HCT116 (cell line): ENCODE measurements around the gene SLC22A23. TPM values are rescaled to one million over a fixed set of nuclear protein-coding genes. Genes with fewer than 3 reads are reported as not detected.

Experiments used
- ATAC-seq: fragments of 200-7000 bp; cut with Tn5 transposase; 2 replicates; pipeline ENCODE4 v1.9.1; 2020; ENCODE audit warnings: mild to moderate bottlenecking, moderate library complexity
- BruUV-seq: library from RNA; stranded (reverse); fragments of 400-500 nt; replicated peaks from 2 replicates; lab custom pipeline; 2021; lab: Mats Ljungman, UMichigan
- CTCF ChIA-PET: fragments of 300-600 bp; sonication (Branson Sonifier 250); formaldehyde crosslinking; loops from one replicate; lab custom pipeline; 2021; ENCODE audit warnings: antibody characterized with exemption; lab: Charles Lee
- POLR2A ChIA-PET: fragments of 300-600, 350-600 bp; sonication (Branson Sonifier 250); formaldehyde crosslinking; loops from one replicate; lab custom pipeline; 2021; ENCODE audit warnings: antibody characterized with exemption; lab: Charles Lee
- RAD21 ChIA-PET, 2 experiments: fragments of 300-600 bp; sonication (Branson Sonifier 250); formaldehyde crosslinking; loops; one replicate each; lab custom pipeline; 2023; ENCODE audit warnings: low total read pairs in 2 of 2; ENCODE audit not compliant: uncharacterized antibody in 2 of 2, unreplicated experiment in 2 of 2, low non-redundant PET in 1 of 2; lab: Charles Lee
- DNase-seq: peaks from one replicate; pipeline ENCODE4 v3.0.0-alpha.2; 2010; ENCODE audit warnings: low read depth, low spot score
- H2AFZ ChIP-seq: fragments of 200-600 bp; shearing (Covaris generic), sonication (generic); 2 replicates; pipeline ENCODE4 v1.6.1; 2017; ENCODE audit warnings: low read depth, mixed run types, mixed read lengths, antibody characterized with exemption, low read length; ENCODE audit not compliant: poor library complexity, severe bottlenecking
- H3K27ac ChIP-seq: 2 replicates; pipeline ENCODE4 v1.5.1; 2012; ENCODE audit warnings: low read depth, low read length
- H3K27me3 ChIP-seq: fragments of 200-600 bp; sonication (generic); 2 replicates; pipeline ENCODE4 v1.6.1; 2016; ENCODE audit warnings: mixed run types, low read length, mixed read lengths; ENCODE audit not compliant: insufficient read depth
- H3K36me3 ChIP-seq, 2 experiments: fragments of 200-500 bp in 1 of 2; fragments of 200-600 bp in 1 of 2; sonication (Bioruptor generic) in 1 of 2; sonication (generic) in 1 of 2; 2 replicates each; pipeline versions ENCODE4 v1.5.1 to v1.6.1; 2014 to 2016; ENCODE audit warnings: low read length in 2 of 2, inconsistent platforms in 1 of 2, mixed read lengths in 1 of 2, mixed run types in 1 of 2; ENCODE audit not compliant: insufficient read depth in 2 of 2, control insufficient read depth in 1 of 2
- H3K4me1 ChIP-seq, 2 experiments: fragments of 200-600 bp in 1 of 2; sonication (generic) in 1 of 2; 2 replicates each; pipeline versions ENCODE4 v1.5.1 to v1.6.1; 2012 to 2017; ENCODE audit warnings: low read length in 2 of 2, inconsistent platforms in 1 of 2, mild to moderate bottlenecking in 1 of 2, mixed read lengths in 1 of 2, mixed run types in 1 of 2, moderate library complexity in 1 of 2; ENCODE audit not compliant: insufficient read depth in 2 of 2, control insufficient read depth in 1 of 2
- H3K4me2 ChIP-seq: fragments of 200-600 bp; sonication (generic); 2 replicates; pipeline ENCODE4 v1.6.1; 2017; ENCODE audit warnings: mixed run types, low read length, mixed read lengths
- H3K4me3 ChIP-seq, 2 experiments: fragments of 200-600 bp in 1 of 2; sonication (generic) in 1 of 2; replicated peaks in 1 of 2; 2 replicates each; pipeline ENCODE4 v1.5.1; 2011 to 2016; ENCODE audit warnings: low read length in 2 of 2, control low read depth in 1 of 2, low read depth in 1 of 2, mild to moderate bottlenecking in 1 of 2, mixed read lengths in 1 of 2, mixed run types in 1 of 2
- H3K79me2 ChIP-seq: fragments of 200-600 bp; sonication (generic); 2 replicates; pipeline ENCODE4 v1.6.1; 2017; ENCODE audit warnings: mild to moderate bottlenecking, mixed run types, low read length, moderate library complexity, mixed read lengths; ENCODE audit not compliant: insufficient read depth
- H3K9ac ChIP-seq: fragments of 200-600 bp; sonication (generic); 2 replicates; pipeline ENCODE4 v1.6.1; 2016; ENCODE audit warnings: low read length, mixed read lengths
- H3K9me2 ChIP-seq: fragments of 200-600 bp; sonication (generic), shearing (Covaris generic); 2 replicates; pipeline ENCODE4 v1.6.1; 2017; ENCODE audit warnings: mixed run types, mild to moderate bottlenecking, moderate library complexity; ENCODE audit not compliant: insufficient read depth
- H3K9me3 ChIP-seq, 2 experiments: fragments of 200-500 bp in 1 of 2; fragments of 200-600 bp in 1 of 2; sonication (Bioruptor generic) in 1 of 2; sonication (generic) in 1 of 2; 2 replicates each; pipeline ENCODE4 v1.6.1; 2014 to 2017; ENCODE audit warnings: low read length in 2 of 2, mixed read lengths in 2 of 2, inconsistent platforms in 1 of 2, low read depth in 1 of 2, mild to moderate bottlenecking in 1 of 2, mixed run types in 1 of 2, moderate library complexity in 1 of 2; ENCODE audit not compliant: control insufficient read depth in 1 of 2, insufficient read depth in 1 of 2
- H4K20me1 ChIP-seq: fragments of 200-600 bp; sonication (generic), shearing (Covaris generic); 2 replicates; pipeline ENCODE4 v1.6.1; 2017; ENCODE audit warnings: mixed run types, mild to moderate bottlenecking, moderate library complexity; ENCODE audit not compliant: insufficient read depth
- CBX3 ChIP-seq: IDR thresholded peaks from 2 replicates; pipeline ENCODE4 v1.6.1; 2012; ENCODE audit warnings: low read depth
- EGR1 ChIP-seq: IDR thresholded peaks from 2 replicates; pipeline ENCODE4 v1.6.1; 2012; ENCODE audit warnings: low read depth
- ELF1 ChIP-seq: IDR thresholded peaks from 2 replicates; pipeline ENCODE4 v1.6.1; 2012; ENCODE audit warnings: low read depth, borderline replicate concordance
- EZH2 ChIP-seq: fragments of 200-600 bp; sonication (generic); IDR thresholded peaks from 2 replicates; pipeline ENCODE4 v1.6.1; 2017; ENCODE audit warnings: antibody characterized with exemption, mixed run types
- EZH2phosphoT487 ChIP-seq: fragments of 200-600 bp; IDR thresholded peaks from 2 replicates; pipeline ENCODE4 v1.6.1; 2018; ENCODE audit warnings: antibody characterized with exemption, borderline replicate concordance
- FOSL1 ChIP-seq: IDR thresholded peaks from 2 replicates; pipeline ENCODE4 v1.6.1; 2012; ENCODE audit warnings: low read depth
- JUND ChIP-seq: IDR thresholded peaks from 2 replicates; pipeline ENCODE4 v1.6.1; 2012
- POLR2A ChIP-seq: IDR thresholded peaks from 2 replicates; pipeline ENCODE4 v1.7.0; 2011; ENCODE audit warnings: borderline replicate concordance; ENCODE audit not compliant: insufficient read depth, insufficient read length; ENCODE audit errors: extremely low read depth
- POLR2AphosphoS5 ChIP-seq: IDR thresholded peaks from 2 replicates; pipeline ENCODE4 v1.6.1; 2011; ENCODE audit warnings: mild to moderate bottlenecking, low read depth, low read length, moderate library complexity
- RAD21 ChIP-seq: IDR thresholded peaks from 2 replicates; pipeline ENCODE4 v1.6.1; 2012; ENCODE audit warnings: low read depth, mild to moderate bottlenecking
- SIN3A ChIP-seq: IDR thresholded peaks from 2 replicates; pipeline ENCODE4 v1.6.1; 2012; ENCODE audit warnings: low read depth
- ZBTB33 ChIP-seq: IDR thresholded peaks from 2 replicates; pipeline ENCODE4 v1.6.1; 2011; ENCODE audit warnings: mild to moderate bottlenecking, low read length, moderate library complexity; ENCODE audit not compliant: insufficient replicate concordance; ENCODE audit errors: extremely low read depth
- ZNF274 ChIP-seq: fragments of 200-500 bp; sonication (Bioruptor generic); IDR thresholded peaks from 2 replicates; pipeline ENCODE4 v1.6.1; 2014; ENCODE audit warnings: mild to moderate bottlenecking, low read depth, low read length, inconsistent platforms
- intact Hi-C: fragments of 100-400 bp; cut with micrococcal nuclease; formaldehyde crosslinking; loops from 2 replicates; pipeline ENCODE4 v1.10.0; 2022
- total RNA-seq: library from RNA; stranded (reverse); gene quantifications from one replicate; pipeline ENCODE4 v1.2.1, GENCODE V29; 2021; ENCODE audit not compliant: unreplicated experiment
- TF ChIP-seq, protein P1 (sequence below): IDR thresholded peaks from 2 replicates; pipeline ENCODE4 v1.6.1; 2012
- TF ChIP-seq, protein P2 (sequence below): IDR thresholded peaks from 2 replicates; pipeline ENCODE4 v1.6.1; 2012; ENCODE audit warnings: low read depth

SLC22A23 gene
- total RNA-seq, 1 experiment from 2014 or later = 11.5 TPM

DNA sequence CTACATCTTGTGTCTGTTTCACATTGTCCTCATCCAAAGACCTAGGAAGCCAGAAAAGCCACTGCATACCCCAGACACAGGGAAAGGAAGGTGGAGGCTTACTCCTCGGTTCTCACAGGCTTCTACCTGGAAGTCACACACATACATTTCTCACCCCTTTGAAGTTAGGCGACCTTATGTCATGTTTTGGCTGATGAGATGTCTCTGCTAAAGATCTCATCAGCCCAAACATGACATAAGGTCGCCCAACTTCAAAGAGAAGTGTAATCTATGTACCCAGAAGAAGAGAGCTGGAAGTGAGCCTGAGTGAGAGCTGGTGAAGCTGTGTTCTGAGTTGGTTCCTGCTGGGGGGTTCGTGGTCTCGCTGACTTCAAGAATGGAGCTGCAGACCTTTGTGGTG, 47.5 kb upstream of the SLC22A23 start:
- H3K9ac ChIP-seq = no peak overlapping the region
- H3K9me2 ChIP-seq = no peaks in the 10 kb centered on the region
- no peaks in the 10 kb centered on the region for H3K36me3 ChIP-seq
- H3K79me2 ChIP-seq = no peaks in the 10 kb centered on the region
- RAD21 ChIA-PET = no interaction called here
- BruUV-seq = no TSS peak
- H3K4me2 ChIP-seq = no peak overlapping the region
- ATAC-seq (no peak), DNase-seq (no peak)
- H4K20me1 ChIP-seq = no peaks in the 10 kb centered on the region
- no peak overlapping the region for H3K4me3 ChIP-seq
- CTCF ChIA-PET = no interaction called here
- intact Hi-C loops = no loop called here
- H3K27me3 ChIP-seq = no peaks in the 10 kb centered on the region
- no peaks in the 10 kb centered on the region for H3K9me3 ChIP-seq
- POLR2A ChIA-PET = no interaction called here
- no peak for TF ChIP-seq EGR1
- TF ChIP-seq SIN3A = no peak
- TF ChIP-seq ELF1 = no peak
- TF ChIP-seq POLR2A = no peak
- TF ChIP-seq, protein P1, sequence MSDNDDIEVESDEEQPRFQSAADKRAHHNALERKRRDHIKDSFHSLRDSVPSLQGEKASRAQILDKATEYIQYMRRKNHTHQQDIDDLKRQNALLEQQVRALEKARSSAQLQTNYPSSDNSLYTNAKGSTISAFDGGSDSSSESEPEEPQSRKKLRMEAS = no peak
- TF ChIP-seq RAD21 = no peak
- no peak for TF ChIP-seq JUND
- TF ChIP-seq CBX3 = no peak
- no peak for TF ChIP-seq EZH2phosphoT487
- no peak for TF ChIP-seq ZBTB33
- TF ChIP-seq, protein P2, sequence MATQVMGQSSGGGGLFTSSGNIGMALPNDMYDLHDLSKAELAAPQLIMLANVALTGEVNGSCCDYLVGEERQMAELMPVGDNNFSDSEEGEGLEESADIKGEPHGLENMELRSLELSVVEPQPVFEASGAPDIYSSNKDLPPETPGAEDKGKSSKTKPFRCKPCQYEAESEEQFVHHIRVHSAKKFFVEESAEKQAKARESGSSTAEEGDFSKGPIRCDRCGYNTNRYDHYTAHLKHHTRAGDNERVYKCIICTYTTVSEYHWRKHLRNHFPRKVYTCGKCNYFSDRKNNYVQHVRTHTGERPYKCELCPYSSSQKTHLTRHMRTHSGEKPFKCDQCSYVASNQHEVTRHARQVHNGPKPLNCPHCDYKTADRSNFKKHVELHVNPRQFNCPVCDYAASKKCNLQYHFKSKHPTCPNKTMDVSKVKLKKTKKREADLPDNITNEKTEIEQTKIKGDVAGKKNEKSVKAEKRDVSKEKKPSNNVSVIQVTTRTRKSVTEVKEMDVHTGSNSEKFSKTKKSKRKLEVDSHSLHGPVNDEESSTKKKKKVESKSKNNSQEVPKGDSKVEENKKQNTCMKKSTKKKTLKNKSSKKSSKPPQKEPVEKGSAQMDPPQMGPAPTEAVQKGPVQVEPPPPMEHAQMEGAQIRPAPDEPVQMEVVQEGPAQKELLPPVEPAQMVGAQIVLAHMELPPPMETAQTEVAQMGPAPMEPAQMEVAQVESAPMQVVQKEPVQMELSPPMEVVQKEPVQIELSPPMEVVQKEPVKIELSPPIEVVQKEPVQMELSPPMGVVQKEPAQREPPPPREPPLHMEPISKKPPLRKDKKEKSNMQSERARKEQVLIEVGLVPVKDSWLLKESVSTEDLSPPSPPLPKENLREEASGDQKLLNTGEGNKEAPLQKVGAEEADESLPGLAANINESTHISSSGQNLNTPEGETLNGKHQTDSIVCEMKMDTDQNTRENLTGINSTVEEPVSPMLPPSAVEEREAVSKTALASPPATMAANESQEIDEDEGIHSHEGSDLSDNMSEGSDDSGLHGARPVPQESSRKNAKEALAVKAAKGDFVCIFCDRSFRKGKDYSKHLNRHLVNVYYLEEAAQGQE = no peak
- no peak for TF ChIP-seq ZNF274
- TF ChIP-seq EZH2 = no peak
- TF ChIP-seq POLR2AphosphoS5 = no peak
- TF ChIP-seq FOSL1 = no peak
- no peak overlapping the region for H2AFZ ChIP-seq
- H3K27ac ChIP-seq = no peak overlapping the region
- H3K4me1 ChIP-seq = peaks cover 0 to 9% of the 10 kb centered on the region in 2 experiments; a peak in 1 of 4 replicates
